PC-9 (cell line): ENCODE results near the gene SPTSSA. TPM values are rescaled to one million over a fixed set of nuclear protein-coding genes. Genes with fewer than 3 reads are reported as not detected.

Experiments used
- BruUV-seq: library from RNA; stranded (reverse); fragments of 400-500 nt; replicated peaks from 2 replicates; lab custom pipeline; 2021; lab: Mats Ljungman, UMichigan
- CTCF ChIA-PET: fragments of 300-600 bp; sonication (Branson Sonifier 250); formaldehyde crosslinking; loops from one replicate; lab custom pipeline; 2022; ENCODE audit warnings: antibody characterized with exemption; lab: Charles Lee
- POLR2A ChIA-PET: fragments of 300-600 bp; sonication (Branson Sonifier 250); formaldehyde crosslinking; loops from one replicate; lab custom pipeline; 2022; ENCODE audit warnings: antibody characterized with exemption; ENCODE audit not compliant: unreplicated experiment; lab: Charles Lee
- DNase-seq, 2 experiments: peaks; one replicate each; pipeline versions ENCODE4 v3.0.0 to v3.0.0-alpha.2; 2015 to 2022; ENCODE audit warnings: mixed read lengths in 1 of 2
- H2AFZ ChIP-seq: fragments of 200-600 bp; sonication (generic); 2 replicates; pipeline ENCODE4 v1.8.1; 2017; ENCODE audit warnings: antibody characterized with exemption
- H3F3A ChIP-seq: fragments of 200-600 bp; sonication (generic); 2 replicates; pipeline ENCODE4 v1.8.1; 2017; ENCODE audit warnings: antibody characterized with exemption, mild to moderate bottlenecking, low read depth; ENCODE audit not compliant: insufficient read depth
- H3K27ac ChIP-seq: fragments of 200-600 bp; sonication (generic); 2 replicates; pipeline ENCODE4 v1.6.1; 2016; ENCODE audit warnings: mixed run types
- H3K27me3 ChIP-seq: fragments of 200-600 bp; sonication (generic); 2 replicates; pipeline ENCODE4 v1.6.1; 2016; ENCODE audit warnings: low read depth, mixed run types; ENCODE audit not compliant: insufficient read depth
- H3K36me3 ChIP-seq: fragments of 200-600 bp; sonication (generic); 2 replicates; pipeline ENCODE4 v1.6.1; 2016; ENCODE audit warnings: low read depth, mixed run types
- H3K4me1 ChIP-seq: fragments of 200-600 bp; sonication (generic); replicated peaks from 2 replicates; pipeline ENCODE4 v1.6.1; 2016; ENCODE audit warnings: mixed run types; ENCODE audit not compliant: insufficient read depth
- H3K4me2 ChIP-seq: fragments of 200-600 bp; sonication (generic); 2 replicates; pipeline ENCODE4 v1.6.1; 2017; ENCODE audit warnings: mixed run types
- H3K4me3 ChIP-seq: fragments of 200-600 bp; sonication (generic); 2 replicates; pipeline ENCODE4 v1.6.1; 2016; ENCODE audit warnings: mixed run types
- H3K79me2 ChIP-seq: fragments of 200-600 bp; sonication (generic); 2 replicates; pipeline ENCODE4 v1.6.1; 2017; ENCODE audit warnings: low read depth, mixed run types
- H3K9me2 ChIP-seq: fragments of 200-600 bp; sonication (generic); 2 replicates; pipeline ENCODE4 v1.8.1; 2017; ENCODE audit warnings: mild to moderate bottlenecking; ENCODE audit not compliant: insufficient read depth
- H3K9me3 ChIP-seq: fragments of 200-600 bp; sonication (generic); 2 replicates; pipeline ENCODE4 v1.8.1; 2016; ENCODE audit warnings: low read depth; ENCODE audit not compliant: insufficient read depth
- H4K20me1 ChIP-seq: fragments of 200-600 bp; sonication (generic); 2 replicates; pipeline ENCODE4 v1.8.1; 2017; ENCODE audit not compliant: insufficient read depth
- EZH2 ChIP-seq: fragments of 200-600 bp; sonication (generic); IDR thresholded peaks from 2 replicates; pipeline ENCODE4 v1.8.0; 2017; ENCODE audit warnings: antibody characterized with exemption, low read depth
- intact Hi-C: fragments of 100-400 bp; cut with micrococcal nuclease; formaldehyde crosslinking; loops from one replicate; pipeline ENCODE4 v1.10.0; 2022; ENCODE audit not compliant: unreplicated experiment
- total RNA-seq: library from RNA; stranded (reverse); gene quantifications from 2 replicates; pipeline ENCODE4 v1.2.3, GENCODE V29; 2021
- TF ChIP-seq, protein P1 (sequence below): fragments of 200-600 bp; sonication (generic); conservative IDR thresholded peaks from 2 replicates; pipeline ENCODE4 v1.6.1; 2017; ENCODE audit warnings: mixed run types, antibody characterized with exemption, mild to moderate bottlenecking, moderate library complexity

Gene SPTSSA
- total RNA-seq, 1 experiment from 2014 or later = 21.6 TPM

DNA sequence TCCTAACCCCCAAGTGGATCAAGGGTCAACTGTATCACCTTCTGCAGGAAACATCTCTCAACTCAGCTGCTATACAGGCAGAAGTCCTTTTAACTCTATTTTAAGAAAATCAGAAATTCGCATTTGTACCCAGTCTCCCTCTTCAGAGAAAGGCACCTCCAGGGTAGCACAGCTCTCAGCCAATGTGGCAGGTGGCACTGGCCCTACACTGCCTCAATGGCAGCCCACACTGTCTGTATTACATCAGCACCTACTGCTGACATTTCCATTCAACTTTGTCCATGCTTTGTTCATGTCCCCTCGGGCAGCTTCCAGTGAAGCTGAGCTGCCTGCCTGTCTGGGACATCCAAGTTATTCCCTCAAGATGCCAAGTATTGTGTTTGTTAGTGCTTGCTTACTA, 8.8 kb downstream of the SPTSSA start:
- POLR2A ChIA-PET = no interaction called here
- no peaks in the 10 kb centered on the region for H3K9me3 ChIP-seq
- no peaks in the 10 kb centered on the region for H3F3A ChIP-seq
- CTCF ChIA-PET = no interaction called here
- no peak overlapping the region for H2AFZ ChIP-seq
- no peaks in the 10 kb centered on the region for H3K4me1 ChIP-seq
- BruUV-seq = no TSS peak
- intact Hi-C loops = no loop called here
- no peak overlapping the region for H3K27ac ChIP-seq
- H3K36me3 ChIP-seq = no peaks in the 10 kb centered on the region
- TF ChIP-seq, protein P1, sequence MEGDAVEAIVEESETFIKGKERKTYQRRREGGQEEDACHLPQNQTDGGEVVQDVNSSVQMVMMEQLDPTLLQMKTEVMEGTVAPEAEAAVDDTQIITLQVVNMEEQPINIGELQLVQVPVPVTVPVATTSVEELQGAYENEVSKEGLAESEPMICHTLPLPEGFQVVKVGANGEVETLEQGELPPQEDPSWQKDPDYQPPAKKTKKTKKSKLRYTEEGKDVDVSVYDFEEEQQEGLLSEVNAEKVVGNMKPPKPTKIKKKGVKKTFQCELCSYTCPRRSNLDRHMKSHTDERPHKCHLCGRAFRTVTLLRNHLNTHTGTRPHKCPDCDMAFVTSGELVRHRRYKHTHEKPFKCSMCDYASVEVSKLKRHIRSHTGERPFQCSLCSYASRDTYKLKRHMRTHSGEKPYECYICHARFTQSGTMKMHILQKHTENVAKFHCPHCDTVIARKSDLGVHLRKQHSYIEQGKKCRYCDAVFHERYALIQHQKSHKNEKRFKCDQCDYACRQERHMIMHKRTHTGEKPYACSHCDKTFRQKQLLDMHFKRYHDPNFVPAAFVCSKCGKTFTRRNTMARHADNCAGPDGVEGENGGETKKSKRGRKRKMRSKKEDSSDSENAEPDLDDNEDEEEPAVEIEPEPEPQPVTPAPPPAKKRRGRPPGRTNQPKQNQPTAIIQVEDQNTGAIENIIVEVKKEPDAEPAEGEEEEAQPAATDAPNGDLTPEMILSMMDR = no peak
- TF ChIP-seq EZH2 = no peak
- DNase-seq = no peak
- H4K20me1 ChIP-seq = no peaks in the 10 kb centered on the region; the same call in 1 of the 2 replicates
- no peak overlapping the region for H3K4me2 ChIP-seq
- no peaks in the 10 kb centered on the region for H3K27me3 ChIP-seq
- peaks cover 20% of the 10 kb centered on the region for H3K79me2 ChIP-seq
- no peaks in the 10 kb centered on the region for H3K9me2 ChIP-seq
- H3K4me3 ChIP-seq = no peak overlapping the region

DNA sequence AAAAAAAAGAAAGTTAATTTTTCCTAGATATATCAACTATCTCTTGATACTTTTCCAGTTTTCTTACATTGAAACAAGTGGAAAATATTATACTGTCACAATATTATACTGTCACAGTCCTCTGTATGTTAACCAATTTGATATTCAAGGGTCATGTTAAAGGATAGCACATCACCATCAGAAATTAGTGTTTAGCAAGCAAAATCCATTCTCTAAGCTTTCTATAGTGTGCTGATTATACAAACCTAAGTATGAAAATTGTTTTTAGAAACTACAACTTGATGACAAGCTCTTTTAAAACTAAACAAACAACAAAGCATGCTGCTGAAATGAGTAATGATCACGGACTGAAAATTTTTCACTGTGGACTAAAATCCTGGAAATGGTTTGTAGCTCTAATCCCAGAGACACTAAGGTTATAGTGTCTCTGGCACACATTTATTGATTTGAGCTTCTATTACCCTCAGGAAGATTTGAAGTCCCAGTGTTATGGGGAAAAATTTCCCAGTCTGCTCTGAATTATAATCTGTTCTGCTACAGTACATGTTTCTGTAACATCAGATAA, 9.7 kb downstream of the SPTSSA start:
- Histone ChIP-seq H3K4me2 (no peak overlapping the region), H3K4me3 (no peak overlapping the region), H2AFZ (no peak overlapping the region), H3F3A (no peaks in the 10 kb centered on the region), H3K27ac (no peak overlapping the region), H3K9me3 (no peaks in the 10 kb centered on the region), H3K9me2 (no peaks in the 10 kb centered on the region), H3K27me3 (no peaks in the 10 kb centered on the region), H3K4me1 (no peaks in the 10 kb centered on the region), H3K36me3 (no peaks in the 10 kb centered on the region), H3K79me2 (peaks cover 11% of the 10 kb centered on the region), H4K20me1 (no peaks in the 10 kb centered on the region; the same call in 1 of the 2 replicates)
- intact Hi-C loops = no loop called here
- no peak for DNase-seq
- ChIA-PET CTCF (no interaction called here), POLR2A (interaction anchor here (0.5 kb wide), 1 partner anchor 529 kb away, joined by 5 read pairs; no protein-coding TSS in a partner anchor)
- TF ChIP-seq, protein P1 = no peak
- TF ChIP-seq EZH2 = no peak
- no TSS peak for BruUV-seq

DNA sequence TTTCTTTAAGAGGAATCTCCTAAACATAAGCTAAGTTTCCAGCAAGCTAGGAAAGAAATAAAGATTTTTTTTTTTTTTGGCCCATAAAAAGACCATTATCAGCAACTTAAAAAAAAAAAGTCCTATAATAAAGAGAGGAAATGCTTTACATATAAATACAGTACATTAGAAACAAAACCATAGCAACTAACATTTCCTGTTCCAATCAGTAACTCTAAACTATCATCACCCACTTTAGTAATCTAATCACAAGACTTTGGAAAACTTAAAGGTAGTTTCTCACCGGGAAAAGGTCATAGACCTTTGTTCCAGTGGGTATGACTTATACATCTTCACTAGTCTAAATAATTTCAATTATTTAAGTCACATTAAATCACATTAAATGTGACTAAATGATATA, 11.1 kb downstream of the SPTSSA start:
- Histone ChIP-seq H3K4me3 (no peak overlapping the region), H2AFZ (no peak overlapping the region), H3K4me2 (no peak overlapping the region), H3K36me3 (no peaks in the 10 kb centered on the region), H3K27me3 (no peaks in the 10 kb centered on the region), H3K9me2 (no peaks in the 10 kb centered on the region), H3K9me3 (no peaks in the 10 kb centered on the region), H4K20me1 (no peaks in the 10 kb centered on the region; the same call in 1 of the 2 replicates), H3F3A (no peaks in the 10 kb centered on the region), H3K4me1 (no peaks in the 10 kb centered on the region), H3K27ac (no peak overlapping the region), H3K79me2 (peaks cover 7% of the 10 kb centered on the region; the same call in 1 of the 2 replicates)
- DNase-seq = no peak
- TF ChIP-seq, protein P1 = no peak
- no peak for TF ChIP-seq EZH2
- ChIA-PET POLR2A (interaction anchor here (0.6 kb wide), 1 partner anchor 11 kb away, joined by 15 read pairs; the partner anchor contains the start of gene SPTSSA), CTCF (no interaction called here)
- intact Hi-C loops = no loop called here
- no TSS peak for BruUV-seq
